Endothelial cell of hepatic sinusoid (primary cell): ENCODE measurements around the gene UGT8.

Experiments used
- in situ Hi-C: cut with HindIII; loops from 2 replicates; pipeline ENCODE4 v1.10.0; 2017; ENCODE audit warnings: low sequenced_read_pairs

The UGT8 gene

DNA sequence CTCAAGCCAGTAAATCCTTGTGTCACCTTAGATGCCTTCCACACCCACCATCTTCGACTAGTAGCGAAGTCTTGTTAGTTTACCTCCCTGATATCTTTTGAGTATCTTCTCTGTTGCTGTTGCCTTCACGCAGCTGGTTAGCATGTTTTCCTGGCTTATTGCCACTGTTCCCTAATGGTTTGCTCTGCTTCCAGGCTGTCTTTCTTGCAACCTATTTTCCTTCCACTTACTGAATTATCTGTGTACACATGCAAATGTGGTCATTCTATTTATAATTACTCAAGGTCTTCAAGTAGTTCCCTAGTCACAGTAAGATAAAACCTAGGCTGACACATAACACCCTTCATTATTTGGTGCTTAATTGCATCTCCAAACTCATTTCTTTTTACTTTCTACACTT, 89.5 kb downstream of the UGT8 start:
- in situ Hi-C loops, result loop anchor here (25.0 kb wide), 1 partner anchor 276 kb away; no protein-coding TSS in a partner anchor

DNA sequence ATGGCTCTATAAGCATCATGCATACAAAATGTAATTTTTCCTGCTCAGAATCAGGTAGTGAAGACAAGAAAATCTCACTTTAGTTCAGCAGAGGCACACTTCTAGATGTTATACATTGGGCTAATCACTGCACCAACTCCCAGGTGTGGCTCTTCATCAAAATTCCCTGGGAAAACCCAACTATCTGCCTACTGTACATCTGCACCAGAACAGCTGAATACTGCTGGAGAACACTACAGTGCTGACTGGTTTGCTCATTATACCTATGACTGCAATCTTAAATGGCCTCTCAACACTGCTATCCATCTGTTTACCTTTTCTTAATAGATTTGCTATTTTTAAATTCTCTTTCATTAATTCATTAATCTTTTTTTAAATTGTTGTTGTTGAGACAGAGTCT, 92.0 kb downstream of the UGT8 start:
- in situ Hi-C loops, result loop anchor here (25.0 kb wide), 1 partner anchor 278 kb away; no protein-coding TSS in a partner anchor

DNA sequence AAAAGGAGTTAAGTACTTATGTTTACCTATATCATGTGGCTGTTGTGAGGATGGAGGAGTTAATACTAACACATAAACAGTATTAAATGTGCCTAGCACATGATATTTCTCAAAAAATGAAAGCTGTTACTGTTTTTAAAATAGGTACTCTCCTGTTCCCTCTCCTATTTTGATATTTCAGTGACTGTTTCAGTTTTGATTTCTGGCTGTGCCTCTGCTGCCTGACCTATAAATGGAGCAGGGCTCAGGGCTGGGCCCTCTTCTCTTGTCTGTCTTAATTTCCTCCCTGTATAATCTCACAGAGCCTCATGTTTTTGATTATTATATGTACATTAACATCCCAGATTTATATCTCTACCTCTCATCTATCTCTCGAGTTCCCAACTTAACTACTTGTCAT, 93.3 kb downstream of the UGT8 start:
- in situ Hi-C loops, result loop anchor here (25.0 kb wide), 1 partner anchor 280 kb away; no protein-coding TSS in a partner anchor

DNA sequence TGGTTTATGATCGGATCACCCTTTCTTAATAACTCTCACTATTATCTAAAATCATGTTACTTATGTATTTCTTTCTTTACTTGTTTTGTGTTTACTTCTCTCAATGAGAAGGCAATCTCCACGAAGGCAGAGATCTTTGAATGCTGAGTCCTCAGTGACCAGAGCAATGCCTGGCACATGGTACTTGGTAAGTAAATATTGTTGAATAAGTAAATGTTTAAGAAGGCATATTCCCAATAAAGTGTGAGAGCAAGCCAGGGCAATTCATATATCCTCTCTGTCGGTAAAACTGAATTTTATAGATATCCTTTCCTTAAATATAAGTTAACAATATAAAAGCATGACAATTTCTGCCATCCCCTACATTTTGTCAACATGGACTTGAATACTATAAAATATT, 94.4 kb downstream of the UGT8 start:
- in situ Hi-C loops, result loop anchor here (25.0 kb wide), 1 partner anchor 281 kb away; no protein-coding TSS in a partner anchor

DNA sequence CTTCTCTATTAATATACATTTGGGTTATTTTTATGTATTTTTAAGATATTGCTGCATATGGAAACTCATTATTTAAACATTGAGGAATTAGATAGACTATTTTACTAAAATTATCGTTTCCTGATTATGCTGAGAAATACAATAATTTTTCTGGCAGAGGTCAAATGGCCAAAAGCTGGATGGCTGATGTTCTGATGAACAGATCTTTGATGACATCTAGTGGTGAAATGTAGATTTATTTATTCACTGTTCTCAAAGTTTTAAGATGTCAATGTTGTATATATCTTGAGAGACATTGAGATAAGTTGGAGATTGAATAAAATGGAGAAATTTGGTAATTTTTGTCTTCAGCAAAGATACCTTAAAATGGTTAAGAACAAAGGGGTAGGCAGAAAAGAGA, 96.2 kb downstream of the UGT8 start:
- in situ Hi-C loops, result loop anchor here (25.0 kb wide), 1 partner anchor 282 kb away; no protein-coding TSS in a partner anchor

DNA sequence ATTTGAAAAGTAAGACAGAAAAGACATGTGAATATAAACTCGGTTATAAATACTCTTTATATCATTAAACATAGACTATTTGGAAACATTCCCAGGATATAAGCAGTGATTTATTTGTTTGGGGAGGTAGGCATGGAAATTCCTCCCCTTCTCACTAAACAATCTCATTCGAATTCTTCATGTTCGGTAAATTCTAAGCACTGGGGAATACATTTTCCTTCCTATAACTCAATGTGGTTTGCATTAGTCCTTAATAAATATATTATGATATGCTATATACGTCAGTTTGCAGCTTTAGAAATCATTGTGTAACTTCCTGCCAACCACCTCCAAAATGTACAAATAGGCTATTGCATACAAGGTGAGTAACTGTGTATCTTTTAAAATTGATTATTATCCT, 99.6 kb downstream of the UGT8 start:
- in situ Hi-C loops, result loop anchor here (25.0 kb wide), 1 partner anchor 286 kb away; no protein-coding TSS in a partner anchor

DNA sequence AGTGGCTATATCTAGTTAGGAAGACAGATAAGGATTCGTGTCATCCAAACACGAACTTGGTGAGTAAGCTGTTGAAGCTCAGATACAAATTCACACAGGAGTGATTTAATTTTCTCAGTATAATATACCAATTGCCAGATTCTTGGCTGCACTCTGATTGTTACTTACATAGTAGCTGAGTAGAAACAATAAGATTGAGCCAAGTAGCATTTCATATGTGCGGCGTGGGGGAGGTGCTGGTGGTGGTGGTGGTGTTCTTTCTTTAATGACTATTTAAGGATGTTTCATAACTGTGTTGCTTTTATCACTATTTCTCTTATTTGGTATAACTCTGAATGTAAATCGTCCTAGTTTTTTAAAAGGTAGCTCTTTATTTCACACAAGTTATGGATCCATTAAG, 102.9 kb downstream of the UGT8 start:
- in situ Hi-C loops, result no loop called here

DNA sequence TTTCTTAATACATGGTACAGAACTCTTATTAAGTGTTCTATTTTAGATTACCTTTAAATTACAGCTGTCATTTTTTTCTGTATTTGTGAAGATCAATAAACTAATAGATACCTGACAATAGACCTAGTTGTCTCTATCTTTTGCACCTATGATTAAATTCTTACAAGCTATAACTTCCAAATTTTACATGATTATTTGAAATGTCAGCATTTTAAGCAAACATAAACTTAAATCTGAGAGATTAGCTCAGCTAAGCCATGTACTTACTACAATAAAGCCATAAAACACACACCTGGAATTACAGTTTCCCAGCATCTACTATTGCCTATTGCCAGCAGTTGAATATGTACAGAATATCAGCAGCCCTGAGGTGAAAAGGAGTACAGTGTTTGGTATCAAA, 118.8 kb downstream of the UGT8 start:
- in situ Hi-C loops, result no loop called here

DNA sequence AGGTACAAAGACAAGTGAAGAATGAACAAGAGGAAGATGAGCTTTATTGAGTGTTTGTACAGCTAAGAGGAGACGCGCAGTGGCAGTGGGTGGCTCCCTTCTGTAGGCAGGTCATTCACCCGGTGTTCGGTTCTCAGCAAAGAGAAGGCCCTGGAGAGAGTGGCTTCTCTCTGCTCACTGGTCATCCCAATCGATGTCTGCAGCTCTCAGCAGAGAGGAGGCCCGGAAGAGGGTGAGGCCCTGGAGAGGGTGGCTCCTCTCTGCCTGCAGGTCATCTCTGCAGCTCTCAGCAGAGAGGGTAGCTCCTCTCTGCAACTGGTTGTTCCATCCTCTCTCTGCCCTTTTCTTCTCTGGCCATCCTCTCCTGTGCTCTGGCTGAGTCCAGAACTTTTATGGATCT, 126.5 kb downstream of the UGT8 start:
- in situ Hi-C loops, result no loop called here

DNA sequence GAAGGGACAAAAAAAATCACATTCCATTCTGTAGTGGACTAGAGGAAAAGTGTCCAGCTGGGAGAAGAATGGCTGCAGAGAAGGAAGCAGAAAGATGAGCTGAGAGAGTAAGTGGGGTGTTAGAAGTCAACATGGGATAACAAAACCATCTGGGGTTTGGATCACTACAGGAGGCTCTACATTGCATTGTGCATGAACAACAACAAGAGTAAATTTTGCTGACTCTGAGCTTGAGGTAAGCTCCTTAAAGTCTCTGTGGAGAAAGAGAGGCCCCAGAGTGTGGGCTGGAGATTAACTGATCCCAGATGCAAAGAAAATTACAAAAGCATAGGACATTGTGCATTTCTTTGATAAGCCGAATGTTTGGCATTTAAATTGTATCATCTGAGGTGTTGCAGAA, 128.9 kb downstream of the UGT8 start:
- in situ Hi-C loops, result no loop called here
